GM10847 (cell line): ENCODE results near the gene PI3.

Experiments used
- POLR2A ChIP-seq: IDR thresholded peaks from 2 replicates; pipeline ENCODE4 v1.6.1; 2011; ENCODE audit not compliant: insufficient read length; ENCODE audit errors: extremely low read depth

PI3 gene

GRCh38 chr20:45174434-45175364 lies at the start of gene PI3:
PI3 (plus strand) TSS chr20:45174902; CDS start chr20:45174923, 21 bp downstream.
- TF ChIP-seq POLR2A: no peak

GRCh38 chr20:45128099-45128498 lies 46.6 kb upstream of the PI3 start:
- no peak for TF ChIP-seq POLR2A

GRCh38 chr20:45136911-45137310 lies 37.8 kb upstream of the PI3 start:
- no peak for TF ChIP-seq POLR2A

DNA sequence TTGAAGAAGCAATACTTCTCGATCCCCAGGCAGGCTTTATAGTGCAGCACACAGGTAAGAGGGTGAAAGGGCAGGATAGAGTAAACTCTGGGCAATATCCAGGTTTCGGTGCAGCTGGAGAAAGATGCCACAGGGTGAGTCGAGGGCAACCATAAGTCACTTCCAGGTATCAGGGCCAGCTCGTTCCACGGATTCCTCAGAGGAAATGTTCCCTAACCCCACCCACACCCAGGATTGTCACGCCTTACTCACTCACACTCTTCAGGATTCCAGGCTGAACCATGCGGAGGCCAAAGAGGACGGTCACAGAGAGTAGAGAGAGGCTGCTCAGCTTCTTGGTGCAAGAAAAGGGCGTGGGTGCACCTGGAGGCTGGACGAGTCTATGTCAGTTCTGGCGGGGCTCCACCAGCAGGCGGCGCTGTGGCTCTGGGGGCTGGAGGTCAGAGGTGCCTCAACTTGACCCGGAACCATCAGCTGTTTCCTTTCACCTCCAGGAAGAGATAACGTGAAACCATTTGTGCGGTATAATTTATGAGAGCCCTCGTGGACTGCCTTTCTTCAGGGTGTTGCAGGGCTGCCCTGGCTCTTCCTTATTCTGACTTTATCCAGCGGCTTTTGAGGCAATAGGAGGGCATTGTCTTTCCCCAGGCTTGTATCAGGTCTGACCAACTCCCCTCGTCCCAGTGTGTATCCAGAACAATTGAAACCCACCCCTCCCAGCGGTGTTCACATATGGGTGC lies 36.0 kb upstream of the PI3 start:
- TF ChIP-seq POLR2A: no peak

GRCh38 chr20:45140836-45141235 lies 33.9 kb upstream of the PI3 start:
- TF ChIP-seq POLR2A: no peak

DNA sequence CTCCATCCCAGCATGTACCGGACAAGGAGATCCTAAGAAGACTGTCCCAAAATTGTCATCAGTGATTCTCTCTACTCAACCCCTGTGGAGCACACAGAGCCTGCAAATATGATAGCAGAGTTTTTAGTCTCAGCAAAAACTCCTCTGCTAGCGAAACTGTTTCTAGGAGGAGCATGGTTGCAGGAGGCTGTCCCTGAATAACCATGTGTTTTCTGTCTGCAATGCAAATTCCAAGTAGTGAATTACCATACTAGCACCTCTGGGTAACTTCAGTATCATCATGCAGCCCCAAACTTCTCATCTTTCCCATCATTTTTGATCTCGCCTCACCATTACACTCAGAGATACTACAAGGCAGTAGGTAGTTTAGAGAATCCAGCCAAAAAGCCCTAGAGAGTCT lies 25.6 kb upstream of the PI3 start:
- TF ChIP-seq POLR2A: no peak

- no peak for TF ChIP-seq POLR2A
These were observed 22.3 kb upstream of the PI3 start for GRCh38 chr20:45152405-45152804.

GRCh38 chr20:45153147-45153546 lies 21.6 kb upstream of the PI3 start:
- TF ChIP-seq POLR2A: no peak

- TF ChIP-seq POLR2A: no peak
These were observed 20.9 kb upstream of the PI3 start for GRCh38 chr20:45153752-45154151.

GRCh38 chr20:45154183-45154582 lies 20.5 kb upstream of the PI3 start:
- no peak for TF ChIP-seq POLR2A

DNA sequence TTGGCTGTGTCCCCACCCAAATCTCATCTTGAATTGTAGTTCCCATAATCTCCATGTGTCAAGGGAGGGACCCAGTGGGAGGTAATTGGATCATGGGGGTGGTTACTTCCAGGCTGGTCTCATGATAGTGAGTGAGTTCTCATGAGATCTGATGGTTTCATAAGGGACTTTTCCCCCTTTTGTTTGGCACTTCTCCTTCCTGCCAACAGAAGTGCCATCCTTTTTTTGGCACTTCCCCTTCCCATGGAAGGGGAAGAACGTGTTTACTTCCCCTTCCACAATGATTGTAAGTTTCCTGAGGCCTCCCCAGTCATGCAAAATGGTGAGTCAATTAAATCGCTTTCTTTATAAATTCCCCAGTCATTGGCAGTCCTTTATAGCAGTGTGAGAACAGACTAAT lies 18.0 kb upstream of the PI3 start:
- no peak for TF ChIP-seq POLR2A

DNA sequence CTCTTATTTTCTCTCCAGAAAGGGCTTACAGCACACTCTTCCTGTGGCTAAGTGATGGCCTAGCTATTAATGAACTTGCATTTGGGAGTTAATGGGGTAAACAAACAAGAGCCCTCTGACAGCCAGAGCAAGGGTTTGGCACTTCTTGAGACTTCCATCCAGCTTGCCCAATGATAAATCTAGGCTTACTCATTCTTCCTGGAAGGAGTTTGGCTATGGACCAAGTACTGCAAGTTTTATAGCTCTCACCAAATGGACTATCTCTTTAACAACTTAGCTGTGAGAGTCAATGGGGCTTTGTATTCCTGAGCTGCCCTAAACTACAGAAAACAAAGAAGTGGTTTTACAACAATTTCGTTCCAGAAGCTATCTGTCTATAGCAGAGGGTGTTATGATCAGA lies 16.7 kb upstream of the PI3 start:
- no peak for TF ChIP-seq POLR2A

GRCh38 chr20:45163083-45163803 lies 11.5 kb upstream of the PI3 start:
- no peak for TF ChIP-seq POLR2A

GRCh38 chr20:45164906-45165305 lies 9.8 kb upstream of the PI3 start:
- TF ChIP-seq POLR2A: no peak

DNA sequence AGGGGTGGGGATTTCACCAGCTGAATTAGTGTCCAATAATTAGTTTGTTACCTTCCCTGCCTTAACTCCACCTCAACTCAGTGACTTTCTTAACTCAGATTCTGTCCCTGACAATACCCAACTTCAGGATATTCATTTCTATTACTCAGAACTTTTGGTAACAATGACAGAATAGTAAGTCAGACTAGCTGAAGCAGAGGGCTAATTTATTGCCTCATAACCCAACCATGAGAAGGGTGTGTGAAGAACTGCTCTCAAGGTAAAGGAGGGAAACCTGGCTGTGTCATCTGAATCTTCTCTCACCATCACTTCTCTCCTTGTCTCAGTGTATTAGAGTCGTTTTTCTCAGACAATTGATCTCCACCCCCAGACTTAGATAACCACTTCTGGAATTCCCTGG lies 1.2 kb upstream of the PI3 start:
- no peak for TF ChIP-seq POLR2A

DNA sequence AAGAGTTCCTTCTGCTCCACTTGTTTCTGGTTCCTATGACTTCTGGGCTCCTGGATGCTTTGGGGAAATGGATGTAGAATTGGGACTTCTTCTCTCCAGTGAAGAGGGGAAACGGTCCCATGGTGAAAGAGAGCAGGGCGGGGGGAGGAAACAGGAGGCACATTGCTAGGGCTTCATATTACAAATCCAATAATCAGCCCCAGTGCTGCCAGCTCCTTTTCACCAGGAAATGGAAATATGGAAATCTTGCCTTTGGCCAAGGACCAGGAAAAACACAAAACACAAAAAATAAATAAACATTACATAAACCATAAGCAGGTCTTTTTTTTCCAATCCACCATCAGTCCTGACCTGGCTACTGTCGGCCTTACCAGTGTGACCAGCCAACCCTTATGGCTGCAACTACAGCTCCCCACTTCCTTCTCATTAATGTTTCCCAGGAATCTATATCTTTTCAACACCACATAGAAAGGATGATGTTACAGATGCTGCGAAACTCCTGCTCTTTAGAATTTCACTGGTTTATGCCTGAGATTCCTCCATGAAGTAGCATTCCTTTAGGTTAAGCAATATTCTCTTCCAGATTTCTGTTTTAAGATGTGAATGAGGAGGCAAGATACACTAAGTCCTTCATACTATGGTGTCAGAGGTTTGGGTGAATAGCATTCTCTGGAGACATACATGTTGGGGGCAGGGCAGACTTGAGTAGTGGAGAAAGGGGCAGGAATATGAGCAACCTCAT lies 2.0 kb downstream of the PI3 start:
- no peak for TF ChIP-seq POLR2A

DNA sequence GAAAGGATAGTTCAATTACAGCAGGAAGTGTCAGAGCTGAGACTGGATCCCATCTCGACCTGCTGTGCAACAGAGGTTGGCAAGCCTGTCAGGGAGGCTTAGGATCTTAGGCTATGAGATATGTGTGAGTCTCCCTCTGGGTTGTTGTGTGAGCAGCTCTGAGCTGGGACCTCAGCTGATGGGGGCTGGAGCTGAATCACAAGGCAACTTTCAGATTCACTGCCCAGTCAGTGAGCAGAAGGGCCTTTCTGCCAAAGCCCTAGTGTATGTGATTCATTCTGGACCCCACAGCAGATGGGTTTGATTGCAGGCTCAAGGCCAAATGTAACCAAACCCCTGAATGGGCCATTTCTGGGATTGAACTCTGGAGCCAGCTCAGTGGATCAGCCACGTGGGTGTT lies 4.5 kb downstream of the PI3 start:
- TF ChIP-seq POLR2A: no peak
